A549 treated with AZD9567 at 1 μM for 4 hours (cell line): ENCODE results near the gene SLC15A4. TPM values are rescaled to one million over a fixed set of nuclear protein-coding genes. Genes with fewer than 3 reads are reported as not detected.

Experiments used
- total RNA-seq: library from RNA; stranded (reverse); fragments of 200-300 nt; extraction: Qiagen RNA extraction; gene quantifications from 5 replicates; pipeline ENCODE4 v1.2.3, GENCODE V29; 2022; ENCODE audit not compliant: insufficient read depth

Gene SLC15A4
- total RNA-seq, result 21.3 to 25.4 TPM (median 24.1 TPM) in 5 replicates

GRCh38 chr12:128823916-128824839 lies at the start of gene SLC15A4:
TSS of gene SLC15A4 (minus strand) at chr12:128823958. CDS start at chr12:128823943, 15 bp downstream.

GRCh38 chr12:128852885-128853599 lies 29.3 kb upstream of the SLC15A4 start, which contains the start of gene GLT1D1:
TSS of gene GLT1D1 (plus strand) at chr12:128853478. CDS start at chr12:128853582, 104 bp downstream.

Other genes with a start within 250 kb of the SLC15A4 start
- not detected in 5 replicates for gene GLT1D1, start 29.5 kb upstream of the SLC15A4 start, total RNA-seq